GM21576 (cell line): Measurements from ENCODE around the gene DYNC1LI1.

Source experiments
- ATAC-seq: cut with Tn5 transposase; IDR thresholded peaks from one replicate; pipeline ENCODE4 v1.9.1; 2021; ENCODE audit warnings: mild to moderate bottlenecking, moderate library complexity; ENCODE audit not compliant: unreplicated experiment

DYNC1LI1 gene

DNA sequence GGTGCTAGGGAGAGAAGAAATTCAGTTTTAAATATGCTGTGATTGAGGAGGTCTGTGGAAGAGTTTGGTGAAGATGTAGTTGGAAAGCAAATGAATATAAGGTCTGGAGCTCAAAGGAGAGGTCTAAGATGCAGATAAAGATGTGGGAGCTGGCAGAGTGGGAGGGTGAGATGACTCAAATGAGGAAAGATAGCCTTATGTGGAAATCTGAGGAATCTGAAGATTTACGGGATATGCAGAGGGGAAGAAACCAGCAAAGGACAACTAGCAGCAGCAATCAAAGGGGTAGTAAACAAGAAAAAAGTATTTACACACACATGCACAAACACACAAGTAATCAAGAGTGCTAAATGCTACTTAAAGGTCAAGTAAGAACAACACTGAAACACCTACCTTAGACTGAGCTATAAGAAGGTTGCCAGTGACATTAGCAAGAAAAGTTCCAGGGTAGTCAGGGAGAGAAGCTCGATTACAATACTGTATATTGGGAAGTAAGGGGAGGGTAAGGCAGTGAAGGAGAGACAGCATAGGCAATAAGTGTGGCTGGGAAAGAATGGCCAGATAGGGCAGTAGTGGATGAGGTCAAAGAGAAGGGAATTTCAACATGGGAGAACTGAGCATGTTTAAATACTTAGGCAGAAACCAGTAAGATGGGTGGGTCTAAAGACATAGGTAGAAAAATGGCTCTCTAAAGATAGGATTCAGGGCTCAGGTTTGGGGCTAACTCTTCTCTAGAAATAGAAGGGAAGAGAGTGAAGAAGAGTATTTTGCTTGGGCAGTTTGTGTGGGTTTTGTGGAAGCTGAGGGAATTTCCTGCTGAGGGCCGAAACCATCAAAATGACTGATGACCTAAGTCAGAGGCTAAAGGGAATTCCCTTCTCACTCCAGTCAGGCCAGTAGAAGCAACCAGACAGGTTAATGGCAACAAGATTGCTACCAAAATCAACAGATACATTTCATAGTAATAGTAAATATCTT is 76.9 kb downstream of the DYNC1LI1 start:
- ATAC-seq = peak; percentile 65

DNA sequence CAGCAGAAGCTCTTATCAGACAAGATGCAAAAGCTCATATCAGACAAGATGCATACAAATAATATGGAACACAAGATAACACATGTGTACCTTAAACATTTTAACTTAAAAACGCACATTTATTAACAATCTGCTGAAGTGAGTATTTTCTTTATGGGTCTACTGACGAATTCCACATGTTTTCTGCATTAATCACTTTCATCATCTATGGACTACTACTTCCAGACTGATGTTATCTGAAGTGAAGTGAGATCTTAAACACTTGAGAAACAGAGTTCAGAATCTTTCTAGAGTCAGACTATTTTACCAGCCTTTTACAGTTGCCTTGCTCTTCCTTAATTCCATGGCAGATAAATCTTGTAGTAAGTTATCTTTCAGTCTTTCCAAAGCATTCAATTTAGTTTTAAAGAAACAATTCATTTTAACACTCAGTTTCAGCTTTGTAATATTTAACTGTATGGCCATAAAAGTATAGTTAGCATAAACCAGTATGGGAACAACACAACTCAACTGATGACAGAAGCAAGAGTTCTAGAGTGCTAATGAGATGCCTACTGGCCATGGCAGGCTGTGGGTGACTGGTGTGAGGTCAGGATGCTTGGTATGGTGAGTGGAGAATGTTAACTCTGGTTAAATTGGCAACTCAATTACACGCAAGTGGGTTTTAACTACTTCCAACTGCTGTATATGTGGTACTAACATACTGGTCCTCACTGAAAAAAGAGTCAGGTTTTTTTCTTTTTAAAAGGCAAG is 77.8 kb downstream of the DYNC1LI1 start:
- ATAC-seq = no peak

DNA sequence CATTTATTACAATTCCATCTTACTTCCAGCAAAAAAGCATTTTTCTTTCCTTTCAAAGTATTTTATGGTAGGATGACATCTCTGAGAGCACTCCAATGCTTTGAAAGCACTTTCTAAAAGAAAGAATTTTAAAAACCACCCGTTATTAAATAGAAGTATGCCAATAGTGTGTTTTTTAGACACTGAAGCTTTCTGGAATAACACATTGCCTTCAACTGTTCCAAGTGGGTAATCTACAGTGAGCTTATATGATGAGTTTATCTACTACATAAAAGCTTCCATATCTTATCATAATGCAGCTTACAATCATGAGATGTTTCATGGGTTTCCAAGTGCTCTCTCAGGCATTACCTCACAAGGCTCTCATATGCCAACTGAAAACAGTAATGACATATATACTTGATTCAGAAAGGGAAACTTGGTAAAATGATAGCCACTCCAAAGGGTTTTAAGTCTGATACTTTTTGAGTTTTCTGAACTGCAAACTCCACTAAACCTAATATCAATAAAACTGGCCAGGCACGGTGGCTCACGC is 82.1 kb downstream of the DYNC1LI1 start:
- no peak for ATAC-seq

DNA sequence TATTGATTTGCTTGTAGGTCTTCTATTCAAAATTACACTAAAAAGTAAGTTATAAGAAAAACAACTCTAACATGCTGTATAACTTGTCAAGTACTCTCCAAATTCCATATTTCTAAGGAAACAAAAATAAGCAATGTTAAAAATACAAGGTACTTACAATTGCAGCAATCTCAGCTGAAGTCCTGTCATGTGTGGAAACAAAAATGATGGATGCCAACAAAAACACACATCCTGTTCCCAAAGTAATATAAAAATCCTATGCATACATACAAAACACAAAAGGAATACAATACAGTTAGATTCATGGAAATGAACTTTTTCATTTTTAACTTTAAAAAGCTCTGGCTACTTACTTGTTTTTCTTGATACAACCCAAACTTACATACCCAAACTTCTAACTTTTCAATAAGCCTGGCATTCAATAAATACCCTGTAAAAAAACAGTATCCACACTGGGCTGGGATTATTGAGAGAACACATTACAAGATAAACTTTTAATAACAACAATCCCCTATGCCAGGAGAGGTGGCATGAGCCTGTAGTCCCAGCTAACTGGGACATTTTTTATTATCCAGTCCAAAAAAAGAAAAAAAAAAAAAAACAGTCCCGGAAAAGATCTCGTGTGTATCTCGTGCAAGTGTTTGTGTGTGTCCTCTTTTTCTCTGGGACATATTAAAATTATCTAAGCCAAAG is 82.7 kb downstream of the DYNC1LI1 start:
- no peak for ATAC-seq

DNA sequence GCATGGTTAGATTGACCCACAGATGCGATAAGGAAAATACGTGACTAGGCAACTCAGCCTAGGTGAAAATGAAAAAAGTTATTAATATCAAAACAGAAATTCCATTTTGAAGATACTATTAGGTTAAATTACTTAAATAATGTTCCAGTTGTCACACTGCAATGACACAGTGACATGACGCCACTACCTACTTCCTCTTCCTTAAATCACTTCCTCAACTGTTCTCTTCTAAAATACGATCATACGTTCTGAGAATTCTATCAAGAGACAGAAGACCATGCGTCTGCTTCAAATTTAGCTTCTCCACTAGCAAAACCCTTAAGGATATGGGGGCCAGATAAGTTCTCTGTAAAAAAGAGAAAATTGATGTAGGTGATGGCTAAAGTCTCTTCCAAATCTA is 86.2 kb downstream of the DYNC1LI1 start:
- ATAC-seq = no peak

DNA sequence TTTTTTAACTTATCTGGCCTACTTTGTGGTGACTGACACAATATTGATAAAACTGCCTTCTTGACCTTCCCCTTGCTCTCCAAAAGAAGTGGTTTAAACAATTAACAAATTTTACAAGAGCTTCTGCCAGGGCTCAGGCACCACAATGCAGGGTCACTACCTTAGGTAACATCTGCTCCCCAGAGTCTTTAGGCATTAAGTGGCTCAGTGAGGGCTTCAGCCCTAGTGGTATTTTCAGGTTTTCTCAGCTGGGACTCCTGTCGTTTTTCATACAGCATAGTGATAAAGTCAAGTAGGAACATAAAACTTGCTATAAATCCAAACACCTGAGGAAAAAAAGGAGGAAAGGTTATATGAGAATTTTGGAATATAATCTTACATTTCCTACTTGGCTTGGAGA is 86.9 kb downstream of the DYNC1LI1 start:
- ATAC-seq = no peak

DNA sequence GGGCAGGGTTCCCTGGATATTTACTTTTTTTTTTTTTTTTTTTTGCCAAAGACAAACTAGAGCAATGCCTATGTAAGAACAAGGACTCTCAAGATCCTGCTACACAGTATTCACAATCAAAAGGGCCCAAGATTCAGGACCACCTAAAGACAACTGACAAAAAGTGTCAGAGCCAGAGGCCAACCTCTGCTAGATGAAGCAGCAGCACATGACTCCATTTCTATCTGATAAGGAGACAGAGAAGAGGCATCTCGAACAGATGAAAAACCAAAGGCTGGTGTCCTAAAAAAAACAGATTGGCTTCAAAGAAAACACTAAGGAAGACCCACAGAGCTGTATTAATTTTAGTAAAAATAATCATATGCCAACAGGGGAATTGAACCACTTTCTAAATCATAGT is 88.0 kb downstream of the DYNC1LI1 start:
- ATAC-seq = no peak

DNA sequence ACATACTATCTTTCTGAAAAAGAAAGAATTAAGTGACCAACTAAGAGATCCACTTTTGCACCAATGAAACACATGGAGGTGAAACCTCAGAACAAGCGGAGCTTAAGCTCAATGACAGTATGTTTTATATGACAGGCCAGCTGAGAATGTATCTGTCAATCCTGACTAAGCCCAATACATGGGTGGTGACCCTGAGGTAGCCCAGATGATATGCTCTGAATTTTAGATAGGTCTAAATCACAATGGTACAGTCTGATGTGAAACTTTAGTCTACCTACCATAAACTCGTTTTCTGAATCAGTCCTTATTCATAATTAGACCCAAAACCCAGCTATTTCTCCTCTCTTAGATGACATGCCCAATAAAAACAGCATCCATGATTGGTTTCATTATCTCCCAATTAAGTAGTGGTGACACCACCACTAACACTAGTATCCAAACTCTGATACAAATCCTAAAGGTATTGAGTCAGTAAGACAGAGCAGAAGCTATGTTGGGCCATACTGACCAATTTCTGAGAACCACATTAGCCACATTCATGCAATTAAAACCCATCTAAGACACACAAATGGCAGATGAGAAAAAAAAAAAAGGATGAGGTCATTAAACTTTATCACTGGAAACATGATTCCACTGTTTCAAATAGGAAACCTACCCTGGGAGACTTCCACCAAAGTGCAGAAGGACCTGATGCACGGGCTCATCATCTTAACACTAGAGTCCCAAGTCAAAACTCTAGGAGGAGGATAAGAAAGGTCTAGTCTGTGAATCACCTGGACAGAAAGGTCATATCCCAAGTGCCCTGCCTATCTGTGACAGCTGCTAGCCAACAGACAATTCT is 88.6 kb downstream of the DYNC1LI1 start:
- no peak for ATAC-seq

DNA sequence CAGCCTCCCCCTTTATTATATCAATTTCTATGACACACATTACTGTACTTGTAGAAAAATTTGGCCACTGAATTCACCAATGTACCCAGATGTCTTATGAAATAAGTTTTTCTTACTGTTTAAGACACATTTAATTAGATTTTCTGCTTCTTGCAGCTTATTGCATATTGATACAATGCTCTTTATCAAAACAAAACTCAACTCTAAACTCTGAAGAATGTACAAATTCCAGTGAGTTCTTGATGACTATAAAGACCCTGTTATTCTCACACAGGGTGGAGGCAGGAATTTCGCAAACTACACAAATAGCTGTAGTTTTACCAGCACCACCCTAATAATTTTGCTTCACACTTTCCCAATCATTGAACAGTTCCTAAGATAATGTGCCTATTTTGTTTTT is 90.1 kb downstream of the DYNC1LI1 start:
- no peak for ATAC-seq
